Measurements from ENCODE around the gene SPEM2. TPM values are rescaled to one million over a fixed set of nuclear protein-coding genes. Genes with fewer than 3 reads are reported as not detected.
A peak's percentile ranks its signal among the peaks of the same experiment; 100 is the strongest.

The SPEM2 gene
- total and polyA plus RNA-seq, 4 donors: not detected

GRCh38 chr17:7445619-7445968 is 20.2 kb downstream of the SPEM2 start:
- no peak for DNase-seq (ENCODE audit: low spot score)
- Histone ChIP-seq H3K4me1 (ENCODE audit: control insufficient read depth in 4 of 4, insufficient read depth in 4 of 4, low read length in 3 of 4) (peaks cover 11 to 23% (median 18%) of the 10 kb centered on the region in 4 donors), H3K9ac (ENCODE audit: low read depth in 1 of 2, low read length in 2 of 2) (no peak overlapping the region), H3K36me3 (ENCODE audit: control insufficient read depth in 4 of 4, insufficient read depth in 3 of 4, low read depth in 1 of 4, low read length in 3 of 4) (no peaks in the 10 kb centered on the region), H3K4me3 (ENCODE audit: low read depth in 1 of 3, low read length in 3 of 3) (peak overlapping the region in 2 of 3 donors; percentile 45 to 73), H3K27ac (ENCODE audit: low read depth in 1 of 2, low read length in 2 of 2) (peak overlapping the region; percentile 80 to 92), H3K9me3 (ENCODE audit: control insufficient read depth in 4 of 4, low read length in 3 of 4) (no peaks in the 10 kb centered on the region), H3K27me3 (ENCODE audit: control insufficient read depth in 4 of 4, insufficient read depth in 4 of 4, low read length in 3 of 4) (no peaks in the 10 kb centered on the region)
- 2% methylated on average over 16 of the region's 16 CpGs for WGBS
- TF ChIP-seq ATF3 (IDR thresholded peaks at IDR 0.05): no peak
- peak; percentile 24 to 32 for TF ChIP-seq RXRA (IDR thresholded peaks at IDR 0.05)
- peak; percentile 94 for TF ChIP-seq YY1 (IDR thresholded peaks at IDR 0.05)
- TF ChIP-seq REST (IDR thresholded peaks at IDR 0.05): peak; percentile 47
- no peak for TF ChIP-seq HNF4G (IDR thresholded peaks at IDR 0.05)
- no peak for TF ChIP-seq FOXA1 (IDR thresholded peaks at IDR 0.05)
- TF ChIP-seq NR2F2 (IDR thresholded peaks at IDR 0.05): no peak
- no peak for TF ChIP-seq ZBTB33 (IDR thresholded peaks at IDR 0.05)
- TF ChIP-seq TAF1 (conservative IDR thresholded peaks at IDR 0.05): no peak
- TF ChIP-seq CTCF (IDR thresholded peaks at IDR 0.05; ENCODE audit: low read depth, low read length, missing input control): no peak
- no peak for TF ChIP-seq JUND (IDR thresholded peaks at IDR 0.05)
- TF ChIP-seq RAD21 (IDR thresholded peaks at IDR 0.05): peak; percentile 1 to 5
- peak in 1 of 2 donors; percentile 41 for TF ChIP-seq HNF4A (conservative IDR thresholded peaks at IDR 0.05)
- TF ChIP-seq SP1 (IDR thresholded peaks at IDR 0.05): peak; percentile 59
- TF ChIP-seq GABPA (IDR thresholded peaks at IDR 0.05 in 1 of 2, conservative IDR thresholded peaks at IDR 0.05 in 1 of 2): no peak
- TF ChIP-seq FOXA2 (IDR thresholded peaks at IDR 0.05): no peak
- no peak for TF ChIP-seq MAX (IDR thresholded peaks at IDR 0.05)
- TF ChIP-seq EGR1 (IDR thresholded peaks at IDR 0.05; ENCODE audit: low read depth in 2 of 2): no peak
